ENCODE measurements around the gene IQGAP3.
A peak's percentile ranks its signal among the peaks of the same experiment; 100 is the strongest.

The IQGAP3 gene

DNA sequence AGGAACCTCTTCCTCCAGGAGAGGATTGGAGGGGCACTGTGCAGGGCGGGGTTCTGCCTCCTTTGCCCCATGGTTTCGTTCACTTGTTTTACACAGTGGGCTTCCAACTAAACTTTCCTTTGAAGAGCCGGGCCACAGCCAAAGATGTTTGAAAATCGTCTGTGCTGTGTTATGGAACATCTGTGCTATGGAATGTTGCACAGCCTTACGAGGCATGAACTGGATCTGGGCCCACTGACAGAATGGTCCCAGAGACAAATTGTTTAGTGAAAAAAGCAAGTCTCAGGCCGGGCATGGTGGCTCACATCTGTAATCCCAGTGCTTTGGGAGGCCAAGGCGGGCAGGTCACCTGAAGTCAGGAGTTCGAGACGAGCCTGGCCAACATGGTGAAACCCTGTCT lies 59.2 kb downstream of the IQGAP3 start:
- DNase-seq (ENCODE audit: low spot score) = no peak
- TF ChIP-seq, protein P1, sequence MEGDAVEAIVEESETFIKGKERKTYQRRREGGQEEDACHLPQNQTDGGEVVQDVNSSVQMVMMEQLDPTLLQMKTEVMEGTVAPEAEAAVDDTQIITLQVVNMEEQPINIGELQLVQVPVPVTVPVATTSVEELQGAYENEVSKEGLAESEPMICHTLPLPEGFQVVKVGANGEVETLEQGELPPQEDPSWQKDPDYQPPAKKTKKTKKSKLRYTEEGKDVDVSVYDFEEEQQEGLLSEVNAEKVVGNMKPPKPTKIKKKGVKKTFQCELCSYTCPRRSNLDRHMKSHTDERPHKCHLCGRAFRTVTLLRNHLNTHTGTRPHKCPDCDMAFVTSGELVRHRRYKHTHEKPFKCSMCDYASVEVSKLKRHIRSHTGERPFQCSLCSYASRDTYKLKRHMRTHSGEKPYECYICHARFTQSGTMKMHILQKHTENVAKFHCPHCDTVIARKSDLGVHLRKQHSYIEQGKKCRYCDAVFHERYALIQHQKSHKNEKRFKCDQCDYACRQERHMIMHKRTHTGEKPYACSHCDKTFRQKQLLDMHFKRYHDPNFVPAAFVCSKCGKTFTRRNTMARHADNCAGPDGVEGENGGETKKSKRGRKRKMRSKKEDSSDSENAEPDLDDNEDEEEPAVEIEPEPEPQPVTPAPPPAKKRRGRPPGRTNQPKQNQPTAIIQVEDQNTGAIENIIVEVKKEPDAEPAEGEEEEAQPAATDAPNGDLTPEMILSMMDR (IDR thresholded peaks at IDR 0.05; ENCODE audit: extremely low read depth, insufficient read depth, missing control alignments) = no peak
- in situ Hi-C loops (cut with MboI; ENCODE audit: low pct_unique_long_range_greater_than_20kb, low sequenced_read_pairs, unreplicated experiment) = no loop called here

DNA sequence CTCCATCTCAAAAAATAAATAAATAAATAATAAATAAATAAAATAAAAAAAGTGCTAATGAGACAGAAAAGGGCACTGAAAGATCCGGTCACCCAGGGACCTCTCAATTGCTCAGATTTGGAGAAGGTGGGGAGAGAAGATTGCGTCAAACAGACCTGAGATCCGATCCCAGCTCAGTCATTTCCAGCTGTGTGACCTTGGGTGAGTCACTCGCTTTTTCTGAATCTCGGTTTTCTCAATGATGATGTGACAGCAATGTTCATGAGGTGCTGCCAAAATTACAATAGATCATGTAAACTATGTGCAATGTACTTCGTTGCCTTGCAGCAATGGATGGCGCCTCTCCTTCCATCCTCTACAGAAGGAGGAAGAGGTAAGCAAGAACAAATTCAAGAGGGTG lies 60.7 kb downstream of the IQGAP3 start:
- no peak for DNase-seq (ENCODE audit: low spot score)
- TF ChIP-seq, protein P1 (IDR thresholded peaks at IDR 0.05; ENCODE audit: extremely low read depth, insufficient read depth, missing control alignments) = no peak
- in situ Hi-C loops (cut with MboI; ENCODE audit: low pct_unique_long_range_greater_than_20kb, low sequenced_read_pairs, unreplicated experiment) = no loop called here

DNA sequence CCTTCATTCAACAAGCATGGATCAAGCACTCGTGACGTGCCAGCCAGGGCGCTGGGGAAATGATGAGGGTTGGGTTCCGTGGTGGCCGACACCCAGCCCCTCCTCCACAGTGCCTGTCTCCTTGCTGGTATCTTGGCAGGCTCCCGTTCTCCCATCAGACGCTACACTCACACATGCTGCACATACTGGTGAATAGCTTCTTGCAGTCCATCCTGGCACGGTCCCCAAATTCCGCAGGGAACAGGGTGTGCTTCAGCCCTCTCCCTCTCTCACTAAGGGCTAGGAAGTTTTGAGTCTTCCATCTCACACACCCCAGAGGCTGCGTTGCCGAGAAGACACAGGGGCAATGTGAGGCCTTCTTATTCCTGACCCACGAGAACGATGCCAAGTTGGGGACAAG lies 61.7 kb downstream of the IQGAP3 start:
- TF ChIP-seq, protein P1 (IDR thresholded peaks at IDR 0.05; ENCODE audit: extremely low read depth, insufficient read depth, missing control alignments) = no peak
- in situ Hi-C loops (cut with MboI; ENCODE audit: low pct_unique_long_range_greater_than_20kb, low sequenced_read_pairs, unreplicated experiment) = no loop called here
- no peak for DNase-seq (ENCODE audit: low spot score)

DNA sequence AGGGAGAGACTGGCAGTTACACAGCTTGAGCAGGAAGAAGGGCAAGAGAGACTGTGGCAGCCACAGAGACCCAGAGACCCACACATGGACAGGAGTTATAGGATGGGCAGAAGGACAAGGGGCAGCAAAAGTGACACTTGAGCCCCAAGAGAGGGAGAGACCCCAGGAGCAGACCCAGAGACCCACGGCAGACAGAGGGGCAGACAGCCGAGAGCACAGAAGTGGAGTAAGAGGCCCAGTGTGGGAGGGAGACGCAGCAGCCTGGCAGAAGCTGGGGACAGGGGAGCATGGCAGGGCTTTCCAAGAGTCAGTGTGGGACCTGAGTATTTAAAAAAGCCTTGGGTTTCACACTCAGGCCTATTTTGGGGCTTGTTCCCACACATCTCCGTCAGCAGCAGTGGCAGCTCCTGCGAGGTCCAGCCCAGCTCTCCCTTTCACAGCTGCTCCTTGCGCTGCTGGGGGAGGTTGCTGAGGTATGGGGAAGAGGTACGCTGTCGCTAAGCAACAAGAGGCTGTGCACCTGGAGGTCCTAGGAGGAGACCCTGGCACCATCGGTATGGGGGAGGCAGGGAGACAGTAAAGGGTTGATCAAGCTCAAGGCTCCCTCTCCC lies 62.8 kb downstream of the IQGAP3 start:
- DNase-seq (ENCODE audit: low spot score) = no peak
- in situ Hi-C loops (cut with MboI; ENCODE audit: low pct_unique_long_range_greater_than_20kb, low sequenced_read_pairs, unreplicated experiment) = no loop called here

DNA sequence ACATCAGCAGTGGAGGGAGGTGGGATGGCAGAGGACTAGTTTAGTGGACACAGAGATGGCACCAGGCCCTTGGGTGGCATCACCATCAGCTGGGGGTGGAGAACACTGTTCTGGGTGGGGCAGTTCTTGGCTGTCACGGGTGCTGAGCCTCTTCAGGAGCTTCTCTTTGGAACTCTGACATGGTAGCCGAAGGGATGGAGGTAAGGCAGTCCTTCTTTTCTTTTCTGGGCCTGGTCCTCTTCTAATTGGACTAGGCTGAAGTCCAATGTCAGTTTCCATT lies 63.5 kb downstream of the IQGAP3 start:
- in situ Hi-C loops (cut with MboI; ENCODE audit: low pct_unique_long_range_greater_than_20kb, low sequenced_read_pairs, unreplicated experiment) = no loop called here
- DNase-seq (ENCODE audit: low spot score) = no peak

More for the DNA sequence above, 62.8 kb downstream of the IQGAP3 start:
- TF ChIP-seq, protein P1 (IDR thresholded peaks at IDR 0.05; ENCODE audit: extremely low read depth, insufficient read depth, missing control alignments) = no peak

DNA sequence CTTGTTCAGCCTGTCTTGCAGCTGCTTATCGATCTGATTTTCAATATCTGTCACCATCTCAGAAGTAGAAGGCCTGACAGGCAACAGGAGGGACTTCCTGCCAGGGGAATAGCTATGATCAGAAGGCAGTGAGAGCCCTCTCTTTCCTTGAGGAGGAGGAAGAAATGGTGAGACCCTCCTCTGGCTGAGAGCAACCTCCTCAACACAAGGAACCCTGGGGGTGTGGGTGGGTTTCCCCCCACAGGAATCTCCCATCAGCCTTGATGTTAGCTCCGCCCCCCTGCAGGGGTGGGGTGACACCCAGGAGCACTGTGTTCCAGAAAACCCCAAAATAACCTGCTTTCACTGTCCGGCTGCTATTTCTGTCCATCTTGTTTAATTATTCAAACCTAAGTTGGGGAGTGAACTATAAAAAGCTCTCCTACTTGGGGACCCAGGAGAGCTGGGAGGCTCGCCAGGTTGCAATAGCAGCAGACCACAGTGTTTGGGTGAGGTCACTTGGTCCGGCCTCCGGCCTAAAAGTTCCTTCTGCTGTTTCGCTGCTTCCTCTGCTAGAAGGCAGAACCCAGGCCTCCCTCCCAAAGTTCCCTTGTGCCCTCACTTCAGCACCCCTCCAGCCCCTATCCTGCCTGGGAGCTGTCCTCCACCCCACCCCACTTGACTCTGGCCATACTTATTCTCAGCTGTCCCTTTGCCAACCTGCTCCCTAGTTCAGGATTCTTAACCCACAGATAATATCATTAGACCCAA lies 64.0 kb downstream of the IQGAP3 start:
- in situ Hi-C loops (cut with MboI; ENCODE audit: low pct_unique_long_range_greater_than_20kb, low sequenced_read_pairs, unreplicated experiment) = no loop called here
- TF ChIP-seq, protein P1 (IDR thresholded peaks at IDR 0.05; ENCODE audit: extremely low read depth, insufficient read depth, missing control alignments) = no peak
- peak; percentile 61 for DNase-seq (ENCODE audit: low spot score)

More for the DNA sequence above, 63.5 kb downstream of the IQGAP3 start:
- TF ChIP-seq, protein P1 (IDR thresholded peaks at IDR 0.05; ENCODE audit: extremely low read depth, insufficient read depth, missing control alignments) = no peak

Data from GM13977 (cell line).